Omental fat pad (tissue), 4 donors: ENCODE data around the gene MYG1. TPM values are rescaled to one million over a fixed set of nuclear protein-coding genes. Genes with fewer than 3 reads are reported as not detected.

ENCODE experiments used
- ATAC-seq: fragments of 150-250 bp; one replicate; pipeline ENCODE4 v1.9.1; 2016; ENCODE audit warnings: mild to moderate bottlenecking, moderate library complexity; ENCODE audit not compliant: low FRiP score
- DNase-seq: peaks from one replicate; pipeline ENCODE4 v3.0.0-alpha.2; 2019; ENCODE audit warnings: low spot score
- CTCF ChIP-seq, 3 donors: fragments of 450-650 bp; IDR thresholded peaks; one replicate each; pipeline ENCODE4 v1.5.1; 2016 to 2017; ENCODE audit warnings: antibody characterized with exemption in 3 of 3, mild to moderate bottlenecking in 3 of 3, moderate library complexity in 2 of 3
- total RNA-seq, 4 donors: library from RNA; depleted of rRNA; stranded (reverse); fragments of >200 nt; gene quantifications; one replicate each; pipeline ENCODE4 v1.1.0, GENCODE V29; 2016

The MYG1 gene
- total RNA-seq, 4 donors from 2014 or later: 33.9 to 42.6 (median 35.7) TPM

- ATAC-seq (no peak), DNase-seq (no peak)
- TF ChIP-seq CTCF (IDR thresholded peaks at IDR 0.05): no peak
Observed at GRCh38 chr12:53345486-53346188, 46.1 kb downstream of the MYG1 start.

DNA sequence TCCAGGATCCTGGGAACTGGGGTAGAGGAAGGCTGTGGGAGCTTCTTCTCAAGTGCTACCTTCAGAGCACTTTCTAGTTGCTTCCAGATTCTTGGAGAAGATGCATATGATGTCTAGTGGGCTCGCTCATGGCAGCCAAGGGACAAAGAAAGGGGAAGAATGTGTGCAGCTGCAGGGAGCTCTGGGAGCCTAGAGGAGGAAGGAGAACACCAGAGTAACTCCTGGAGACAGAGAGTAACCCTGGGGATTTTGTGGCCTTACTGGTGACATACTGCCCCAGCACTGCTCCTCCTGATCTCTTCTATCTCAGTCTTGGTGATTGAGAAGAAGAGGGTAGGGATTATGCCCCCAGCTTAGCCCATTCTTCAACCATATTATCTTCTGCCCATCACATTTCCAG, 47.0 kb downstream of the MYG1 start:
- DNase-seq (no peak), ATAC-seq (no peak)
- no peak for TF ChIP-seq CTCF (IDR thresholded peaks at IDR 0.05)

GRCh38 chr12:53347905-53348304, 48.4 kb downstream of the MYG1 start:
- no peak for ATAC-seq
- DNase-seq: no peak
- TF ChIP-seq CTCF (IDR thresholded peaks at IDR 0.05): no peak

DNA sequence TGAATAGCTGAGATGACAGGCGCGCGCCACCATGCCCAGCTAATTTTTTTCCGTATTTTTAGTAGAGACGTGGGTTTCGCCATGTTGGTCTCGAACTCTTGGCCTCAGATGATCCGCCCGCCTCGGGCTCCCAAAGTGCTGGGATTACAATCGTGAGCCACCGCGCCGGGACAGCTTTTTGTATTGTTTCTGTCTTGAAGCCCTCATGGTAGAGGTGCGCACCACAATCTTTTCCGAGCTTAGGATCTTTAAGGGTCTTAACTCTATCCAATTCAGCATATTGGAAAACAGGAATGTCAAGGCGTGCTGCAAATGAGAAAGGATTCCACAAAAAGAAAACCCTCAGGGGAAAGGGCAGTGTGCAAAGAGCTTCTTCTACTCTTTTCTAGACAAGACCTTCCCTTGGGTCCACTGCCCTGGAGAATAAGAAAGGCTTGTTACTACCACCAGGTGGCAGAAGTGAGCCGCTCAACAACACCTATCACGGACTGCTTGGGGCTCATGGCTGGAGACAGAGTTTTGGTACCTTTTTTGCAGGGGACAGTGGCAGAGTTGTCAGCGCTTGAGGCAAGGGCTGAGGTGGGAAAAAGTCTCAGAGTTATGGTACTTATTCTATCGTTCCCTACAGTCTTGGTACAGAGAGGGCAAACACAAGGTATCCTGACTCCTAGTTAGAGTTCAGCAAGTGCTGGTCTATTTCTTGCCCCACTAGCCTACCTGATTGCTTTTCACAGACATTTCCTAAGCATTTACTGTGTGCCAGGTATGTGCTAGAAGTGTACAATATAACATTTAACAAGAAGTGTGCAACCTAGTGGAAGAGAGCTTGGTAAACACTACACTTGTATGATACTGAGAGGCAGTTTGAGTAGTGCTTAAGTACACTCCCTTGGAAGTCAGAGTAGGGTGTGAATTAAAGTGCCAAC, 53.1 kb downstream of the MYG1 start:
- DNase-seq (peak; percentile 55), ATAC-seq (peak; percentile 91)
- peak in 2 of 3 donors; percentile 84 to 91 for TF ChIP-seq CTCF (IDR thresholded peaks at IDR 0.05)

DNA sequence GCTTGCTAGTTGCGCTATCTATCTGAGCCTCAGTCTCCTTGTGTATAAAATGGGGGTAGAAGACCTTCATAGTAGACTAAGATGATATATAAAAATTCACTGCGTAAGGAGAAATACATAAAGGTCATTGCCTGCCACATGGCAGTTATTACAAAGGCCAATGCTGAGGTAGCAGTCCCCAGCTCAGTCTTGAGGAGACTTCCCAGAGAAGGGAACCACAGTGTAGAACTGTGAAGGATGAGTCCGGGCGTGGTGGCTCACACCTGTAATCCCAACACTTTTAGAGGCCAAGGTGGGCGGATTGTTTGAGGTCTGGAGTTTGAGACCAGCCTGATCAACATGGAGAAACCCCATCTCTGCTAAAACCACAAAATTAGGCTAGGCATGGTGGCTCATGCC, 53.8 kb downstream of the MYG1 start:
- ATAC-seq (no peak), DNase-seq (no peak)
- no peak for TF ChIP-seq CTCF (IDR thresholded peaks at IDR 0.05)

GRCh38 chr12:53355121-53355520, 55.6 kb downstream of the MYG1 start:
- no peak for TF ChIP-seq CTCF (IDR thresholded peaks at IDR 0.05)
- ATAC-seq: no peak

More at GRCh38 chr12:53355121-53355520, 55.6 kb downstream of the MYG1 start:
- DNase-seq: no peak

Other genes with a start within 250 kb of the MYG1 start
- 100 to 1,000 TPM in 3 of 4 donors, 10 to 100 TPM in 1; 97.7 to 444 (median 154) TPM for gene TNS2, start 249.6 kb upstream of the MYG1 start, total RNA-seq
- gene SPRYD3, start 220.3 kb upstream of the MYG1 start, total RNA-seq: 10 to 100 TPM; 31.5 to 42.3 (median 36.3) TPM
- 100 to 1,000 TPM; 246 to 902 (median 719) TPM for gene IGFBP6, start 202.0 kb upstream of the MYG1 start, total RNA-seq
- not detected for gene SOAT2, start 196.2 kb upstream of the MYG1 start, total RNA-seq
- 10 to 100 TPM; 11.2 to 21.8 (median 16.5) TPM for gene ZNF740, start 119.0 kb upstream of the MYG1 start, total RNA-seq
- 100 to 1,000 TPM in 1 of 4 donors, 10 to 100 TPM in 3; 71.1 to 118 (median 81.7) TPM for gene CSAD, start 118.8 kb upstream of the MYG1 start, total RNA-seq
- gene ITGB7, start 92.4 kb upstream of the MYG1 start, total RNA-seq: 1 to 10 TPM; 1.1 to 2.8 (median 1.9) TPM
- 10 to 100 TPM in 3 of 4 donors, 1 to 10 TPM in 1; 4.3 to 23.5 (median 13.2) TPM for gene RARG, start 67.5 kb upstream of the MYG1 start, total RNA-seq
- gene ESPL1, start 31.4 kb upstream of the MYG1 start, total RNA-seq: 1 to 10 TPM in 1 of 4 donors, under 1 TPM in 3; 0.63 to 2.0 (median 0.90) TPM
- 100 to 1,000 TPM; 527 to 674 (median 592) TPM for gene PFDN5, start 4.2 kb upstream of the MYG1 start, total RNA-seq
- 10 to 100 TPM; 28.7 to 43.2 (median 38.6) TPM for gene AAAS, start 21.9 kb downstream of the MYG1 start, total RNA-seq
- not detected for gene SP7, start 36.7 kb downstream of the MYG1 start, total RNA-seq
- 10 to 100 TPM; 53.1 to 73.8 (median 62.2) TPM for gene SP1, start 80.5 kb downstream of the MYG1 start, total RNA-seq
- 1 to 10 TPM in 1 of 4 donors, not detected in 3; 1.3 TPM for gene AMHR2, start 124.2 kb downstream of the MYG1 start, total RNA-seq
- 10 to 100 TPM; 42.9 to 72.6 (median 60.4) TPM for gene PRR13, start 142.0 kb downstream of the MYG1 start, total RNA-seq
- gene PCBP2, start 152.4 kb downstream of the MYG1 start, total RNA-seq: 100 to 1,000 TPM; 498 to 666 (median 531) TPM
- gene MAP3K12, start 199.8 kb downstream of the MYG1 start, total RNA-seq: 10 to 100 TPM in 3 of 4 donors, 1 to 10 TPM in 1; 5.5 to 35.9 (median 17.1) TPM
- 10 to 100 TPM; 19.6 to 26.0 (median 22.3) TPM for gene TARBP2, start 201.6 kb downstream of the MYG1 start, total RNA-seq
- not detected for gene NPFF, start 207.8 kb downstream of the MYG1 start, total RNA-seq